Measurements from ENCODE around the gene MAD1L1. TPM values are rescaled to one million over a fixed set of nuclear protein-coding genes. Genes with fewer than 3 reads are reported as not detected.

MAD1L1 gene
- total and polyA plus RNA-seq, 2 of the 13 experiments (the other 11 are each of a cell fraction or from before 2014, with no cell fraction given): 17.4 to 64.7 TPM

- Histone ChIP-seq H3K4me2 (ENCODE audit: low read depth, low read length) (no peak overlapping the region), H3K4me1 (ENCODE audit: insufficient read depth, low read length) (no peaks in the 10 kb centered on the region), H3K36me3 (replicated peaks in 1 of 2; ENCODE audit: control insufficient read depth in 1 of 2, insufficient read depth in 2 of 2, low read length in 2 of 2) (peaks cover 5 to 22% of the 10 kb centered on the region in 2 experiments; a peak in 4 of 5 replicates), H3K4me3 (replicated peaks in 1 of 3; ENCODE audit: insufficient read depth in 1 of 3, low read depth in 2 of 3, low read length in 3 of 3) (no peak overlapping the region), H3K9ac (ENCODE audit: insufficient read depth, low read depth, low read length) (no peak overlapping the region), H2AFZ (ENCODE audit: low read length) (no peak overlapping the region), H3K9me3 (ENCODE audit: low read length) (no peaks in the 10 kb centered on the region), H3K79me2 (ENCODE audit: insufficient read depth, low read length) (no peaks in the 10 kb centered on the region), H3K27ac (ENCODE audit: extremely low read length, insufficient read depth, low read length) (no peak overlapping the region), H3K27me3 (ENCODE audit: control insufficient read depth in 1 of 2, insufficient read depth in 2 of 2, low read length in 2 of 2) (no peaks in the 10 kb centered on the region), H4K20me1 (ENCODE audit: insufficient read depth, low read length) (no peaks in the 10 kb centered on the region)
- no peak for DNase-seq (ENCODE audit: low spot score)
- 97% methylated on average over 9 of the region's 19 CpGs for WGBS (ENCODE audit: low lambda C conversion rate)
- in situ Hi-C loops (cut with HindIII; ENCODE audit: extremely low pct_ligation_motif_present, low pct_unique_long_range_greater_than_20kb): no loop called here
- ATAC-seq: no peak
- POLR2A ChIA-PET: no interaction called here
- FAIRE-seq: no peak
- BruUV-seq (replicated peaks): no TSS peak
- CTCF ChIA-PET (ENCODE audit: low intra/inter-chr PET ratio, low total read pairs): no interaction called here
- intact Hi-C loops (cut with micrococcal nuclease; ENCODE audit: unreplicated experiment): loop anchor here (5.0 kb wide), 1 partner anchor 474 kb away; no protein-coding TSS in a partner anchor
- TF ChIP-seq POLR2A (IDR thresholded peaks at IDR 0.05; ENCODE audit: insufficient read depth in 1 of 2, low read depth in 2 of 2, low read length in 2 of 2) (no peak), ZBTB44 (CRISPR knock-in tag; IDR thresholded peaks at IDR 0.05) (no peak), ZIK1 (CRISPR knock-in tag; IDR thresholded peaks at IDR 0.05; ENCODE audit: borderline replicate concordance, low read depth) (no peak), ZNF251 (CRISPR knock-in tag; IDR thresholded peaks at IDR 0.05) (no peak), ZNF788 (CRISPR knock-in tag; IDR thresholded peaks at IDR 0.05; ENCODE audit: borderline replicate concordance) (no peak), MAFK (conservative IDR thresholded peaks at IDR 0.05 in 1 of 2, IDR thresholded peaks at IDR 0.05 in 1 of 2; ENCODE audit: low read length in 2 of 2) (no peak), ZFP82 (CRISPR knock-in tag; IDR thresholded peaks at IDR 0.05; ENCODE audit: borderline replicate concordance) (no peak), PHF8 (CRISPR knock-in tag; IDR thresholded peaks at IDR 0.05) (no peak), ZNF740 (CRISPR knock-in tag; IDR thresholded peaks at IDR 0.05) (no peak), ARID3A (IDR thresholded peaks at IDR 0.05; ENCODE audit: low read depth, low read length) (no peak), ZBTB40 (IDR thresholded peaks at IDR 0.05) (no peak), ZBTB40 (CRISPR knock-in tag; IDR thresholded peaks at IDR 0.05) (no peak)
Measured at GRCh38 chr7:1981201-1981877, 251.4 kb downstream of the MAD1L1 start.

Data from HepG2 (cell line).